Iris pigment epithelial cell (primary cell): ENCODE data around the gene TRIM17.

ENCODE experiments used
- DNase-seq: peaks from one replicate; pipeline ENCODE4 v3.0.0-alpha.2; 2011; ENCODE audit warnings: low read depth

TRIM17 gene

GRCh38 chr1:228366866-228367741, 49.6 kb downstream of the TRIM17 start:
- DNase-seq = no peak

GRCh38 chr1:228366062-228366865, 50.4 kb downstream of the TRIM17 start:
- DNase-seq = no peak

DNA sequence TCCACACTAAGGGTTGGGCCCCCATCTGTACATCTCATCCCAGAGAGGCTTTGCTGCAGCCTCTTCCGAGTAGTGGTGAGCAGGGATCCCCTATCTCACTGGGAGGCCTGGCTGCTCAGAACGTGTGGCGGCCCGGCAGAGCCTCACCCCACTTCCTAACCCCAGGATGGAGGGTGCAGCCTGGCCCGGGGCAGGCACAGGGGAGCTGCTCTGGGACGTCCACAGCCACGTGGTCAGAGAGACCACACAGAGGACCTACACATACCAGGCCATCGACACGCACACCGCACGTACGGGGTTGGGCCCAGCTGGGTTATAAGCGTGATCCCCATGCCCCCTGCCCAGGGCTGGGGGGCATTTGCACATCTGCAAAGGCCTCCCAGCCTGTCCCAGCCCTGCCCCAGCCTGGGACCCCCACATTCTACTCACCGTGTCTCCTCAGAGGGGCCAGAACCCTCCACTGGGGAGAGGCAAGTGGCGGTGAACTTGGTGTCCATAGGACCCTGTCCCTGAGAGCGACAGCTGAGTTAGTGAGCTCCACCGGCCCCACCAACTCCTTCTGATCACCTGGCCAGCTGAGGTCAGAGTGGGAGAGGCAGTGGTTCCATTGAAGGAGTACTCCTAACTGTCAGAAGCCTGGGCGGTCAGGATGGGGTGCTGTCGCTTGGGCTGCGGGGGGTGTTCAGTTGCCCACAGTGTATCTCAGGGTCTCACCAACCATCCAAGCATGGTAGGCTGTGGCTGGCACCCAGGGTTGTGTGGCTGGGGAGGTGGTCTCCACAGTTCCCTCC, 51.2 kb downstream of the TRIM17 start:
- DNase-seq = no peak

GRCh38 chr1:228364706-228365213, 51.9 kb downstream of the TRIM17 start:
- DNase-seq = no peak

DNA sequence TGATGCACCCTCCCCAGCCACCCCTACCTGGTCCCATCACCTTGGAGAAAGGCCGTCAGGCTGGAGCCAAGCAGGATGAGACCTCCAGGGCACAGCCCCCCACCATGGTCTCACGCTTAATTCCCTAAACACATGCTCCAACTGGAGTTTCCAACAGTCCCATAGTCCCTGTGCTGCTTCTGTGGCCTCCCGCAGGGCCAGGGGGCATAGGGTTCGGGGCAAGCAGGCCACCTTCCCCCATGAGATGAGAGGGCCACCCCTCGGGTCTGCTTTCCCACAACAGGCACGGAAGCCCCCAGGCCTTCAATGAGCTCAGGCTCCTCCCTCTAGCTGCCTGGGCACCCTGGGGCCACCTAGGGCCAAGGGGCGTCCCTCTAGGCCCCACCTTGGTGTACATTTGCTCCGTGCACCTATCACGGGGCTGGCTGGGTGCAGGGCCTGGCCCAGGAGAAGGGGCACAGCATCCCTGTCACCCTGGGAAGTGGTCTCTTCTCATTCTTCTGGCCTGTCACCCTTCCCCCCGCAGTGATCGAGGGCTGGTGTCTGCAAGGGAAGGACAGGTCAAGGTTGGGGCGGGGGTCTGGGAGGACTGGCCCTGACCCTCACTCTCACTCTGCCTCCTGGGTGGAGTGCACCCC, 52.5 kb downstream of the TRIM17 start:
- no peak for DNase-seq

GRCh38 chr1:228363686-228364067, 53.0 kb downstream of the TRIM17 start:
- DNase-seq = no peak

DNA sequence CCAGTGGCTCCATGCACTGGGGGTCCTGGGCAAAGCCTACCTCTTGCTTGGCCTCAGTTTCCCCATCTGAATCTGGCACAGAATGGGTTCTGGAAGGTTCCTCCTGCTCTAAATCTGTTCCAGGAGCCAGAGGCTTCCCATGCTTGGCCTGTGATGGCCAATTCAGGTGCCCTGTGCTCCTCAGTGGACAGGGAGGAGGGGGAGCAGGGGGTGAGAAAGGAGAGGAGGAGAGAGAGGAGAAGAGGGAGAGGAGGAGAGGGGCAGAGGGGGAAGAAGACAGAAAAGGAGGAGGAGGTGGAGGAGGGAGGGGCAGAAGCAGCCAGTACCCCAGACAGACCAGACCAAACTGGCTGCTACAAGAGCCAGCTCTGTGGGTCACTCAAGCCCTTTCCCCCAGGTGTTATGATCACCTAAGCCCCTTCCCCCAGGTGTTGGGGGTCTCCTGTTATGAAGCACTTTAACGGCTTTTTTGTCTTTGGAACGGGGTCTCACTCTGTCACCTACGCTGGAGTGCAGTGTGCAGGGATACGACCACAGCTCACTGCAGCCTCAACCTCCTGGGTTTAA, 53.7 kb downstream of the TRIM17 start:
- DNase-seq = no peak

DNA sequence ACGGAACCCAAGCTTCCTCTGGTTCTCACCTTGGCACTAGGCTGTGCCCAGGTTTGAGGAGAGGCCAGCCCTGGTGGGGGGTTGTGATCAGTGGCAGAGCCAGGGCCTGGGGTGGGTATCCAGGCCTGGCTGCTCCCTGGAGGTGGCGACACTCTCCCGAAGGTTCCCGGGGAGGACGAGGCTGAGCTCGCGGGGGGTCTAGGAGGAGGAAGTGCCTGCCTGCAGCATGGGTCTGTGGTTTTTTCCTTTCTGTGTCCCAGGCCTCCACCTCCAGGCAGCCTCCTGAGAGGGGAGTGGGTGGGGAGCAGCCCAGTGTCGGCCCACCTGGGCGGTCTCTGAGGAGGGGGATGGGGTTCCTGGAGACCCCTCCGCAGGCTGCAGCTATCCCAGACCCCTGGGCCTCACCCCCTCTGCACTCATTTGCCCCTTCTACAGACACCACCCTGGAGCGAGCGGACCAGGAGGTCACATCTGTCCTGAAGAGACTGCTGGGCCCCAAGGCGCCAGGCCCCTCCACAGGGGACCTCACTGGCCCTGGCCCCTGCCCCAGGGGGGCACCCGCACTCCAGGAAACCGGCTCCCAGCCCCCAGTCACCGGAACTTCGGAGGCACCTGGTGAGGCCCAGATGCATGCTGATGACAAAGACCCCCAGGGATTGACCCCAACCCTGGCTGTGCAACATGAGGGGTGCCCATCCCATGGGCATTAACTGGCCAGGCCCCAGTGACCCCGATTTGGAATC, 54.3 kb downstream of the TRIM17 start:
- DNase-seq = no peak

DNA sequence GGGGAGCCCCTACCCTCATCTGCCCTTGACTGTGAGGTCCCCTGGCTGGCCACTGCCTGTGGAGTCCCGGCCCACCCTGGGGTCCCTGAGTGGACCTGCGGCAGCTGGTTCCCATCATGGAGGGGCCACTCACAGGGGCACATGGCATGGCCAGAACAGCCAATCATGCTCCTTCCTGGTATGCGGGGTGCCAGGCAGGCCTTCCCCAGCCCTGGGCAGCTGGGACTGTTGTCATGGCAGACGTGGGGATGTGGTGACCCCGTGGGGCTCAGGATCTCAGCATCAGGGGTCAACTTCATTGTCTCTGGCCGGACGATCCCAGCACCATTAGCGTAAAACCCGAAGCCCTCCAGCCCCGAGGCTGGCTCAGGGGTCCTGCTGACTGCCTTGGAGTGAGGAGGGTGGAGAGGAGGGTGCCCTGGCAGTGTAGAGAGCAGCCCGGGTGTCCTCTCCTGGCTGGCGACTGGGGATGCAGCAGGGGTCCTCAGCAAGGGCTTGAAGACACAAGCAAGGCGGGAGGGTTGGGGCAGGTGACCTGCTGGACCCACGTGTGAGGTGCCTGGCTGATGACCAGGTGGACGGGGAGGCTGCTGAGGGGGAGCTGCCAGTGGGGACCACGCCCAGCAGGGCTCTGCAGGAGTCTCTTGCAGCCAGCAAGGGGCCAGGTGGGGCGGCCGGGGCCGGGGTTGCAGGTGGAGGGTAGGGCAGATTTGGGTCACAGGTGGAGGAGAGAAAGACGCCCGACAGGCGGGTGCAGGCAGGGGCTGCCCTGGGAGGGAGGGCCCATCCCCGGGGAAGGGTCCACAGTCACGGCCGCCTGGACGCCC, 55.1 kb downstream of the TRIM17 start:
- DNase-seq = no peak

DNA sequence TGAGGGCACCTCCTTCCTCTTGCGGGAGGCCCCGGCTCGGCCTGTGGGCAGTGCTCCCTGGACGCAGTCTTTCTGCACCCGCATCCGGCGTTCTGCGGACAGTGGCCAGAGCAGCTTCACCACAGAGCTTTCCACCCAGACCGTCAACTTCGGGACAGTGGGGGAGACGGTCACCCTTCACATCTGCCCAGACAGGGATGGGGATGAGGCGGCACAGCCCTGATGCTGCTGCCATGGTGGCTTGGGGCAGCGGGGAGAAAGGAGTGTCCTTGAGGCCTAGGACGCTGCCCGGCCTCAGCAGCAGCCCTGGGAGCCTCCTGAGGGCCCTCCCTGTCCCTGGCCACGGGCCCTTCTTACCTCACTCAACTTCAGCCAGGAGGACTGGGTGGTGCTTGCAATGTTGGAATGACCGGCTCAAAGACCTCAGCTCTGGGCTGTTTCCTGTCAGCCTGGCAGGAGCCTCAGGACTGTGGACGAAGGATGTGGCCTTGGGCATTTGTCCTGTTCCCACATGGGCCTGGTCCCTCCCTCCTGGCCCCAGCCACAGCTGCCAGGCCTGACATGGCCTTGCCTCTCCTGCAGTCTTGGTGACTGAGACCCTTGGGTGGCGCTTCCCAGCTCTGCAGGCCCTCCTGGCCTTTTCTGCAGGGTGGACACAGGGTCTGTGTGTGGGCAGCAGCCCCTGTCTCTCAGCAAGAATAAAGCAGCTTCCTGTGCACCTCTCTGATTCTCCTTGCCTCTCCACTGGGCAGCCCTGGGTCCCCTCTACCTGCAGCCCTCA, 55.9 kb downstream of the TRIM17 start:
- DNase-seq = no peak

DNA sequence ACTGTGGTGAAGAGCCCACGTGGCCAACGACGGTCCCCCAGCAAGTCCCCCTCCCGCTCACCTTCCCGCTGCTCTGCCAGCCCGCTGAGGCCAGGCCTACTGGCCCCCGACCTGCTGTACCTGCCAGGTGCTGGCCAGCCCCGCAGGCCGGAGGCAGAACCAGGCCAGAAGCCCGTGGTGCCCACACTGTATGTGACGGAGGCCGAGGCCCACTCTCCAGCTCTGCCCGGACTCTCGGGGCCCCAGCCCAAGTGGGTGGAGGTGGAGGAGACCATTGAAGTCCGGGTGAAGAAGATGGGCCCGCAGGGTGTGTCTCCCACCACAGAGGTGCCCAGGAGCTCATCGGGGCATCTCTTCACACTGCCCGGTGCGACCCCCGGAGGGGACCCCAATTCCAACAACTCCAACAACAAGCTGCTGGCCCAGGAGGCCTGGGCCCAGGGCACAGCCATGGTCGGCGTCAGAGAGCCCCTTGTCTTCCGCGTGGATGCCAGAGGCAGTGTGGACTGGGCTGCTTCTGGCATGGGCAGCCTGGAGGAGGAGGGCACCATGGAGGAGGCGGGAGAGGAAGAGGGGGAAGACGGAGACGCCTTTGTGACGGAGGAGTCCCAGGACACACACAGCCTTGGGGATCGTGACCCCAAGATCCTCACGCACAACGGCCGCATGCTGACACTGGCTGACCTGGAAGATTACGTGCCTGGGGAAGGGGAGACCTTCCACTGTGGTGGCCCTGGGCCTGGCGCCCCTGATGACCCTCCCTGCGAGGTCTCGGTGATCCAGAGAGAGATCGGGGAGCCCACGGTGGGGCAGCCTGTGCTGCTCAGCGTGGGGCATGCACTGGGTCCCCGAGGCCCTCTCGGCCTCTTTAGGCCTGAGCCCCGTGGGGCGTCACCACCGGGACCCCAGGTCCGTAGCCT, 56.8 kb downstream of the TRIM17 start:
- DNase-seq = no peak

DNA sequence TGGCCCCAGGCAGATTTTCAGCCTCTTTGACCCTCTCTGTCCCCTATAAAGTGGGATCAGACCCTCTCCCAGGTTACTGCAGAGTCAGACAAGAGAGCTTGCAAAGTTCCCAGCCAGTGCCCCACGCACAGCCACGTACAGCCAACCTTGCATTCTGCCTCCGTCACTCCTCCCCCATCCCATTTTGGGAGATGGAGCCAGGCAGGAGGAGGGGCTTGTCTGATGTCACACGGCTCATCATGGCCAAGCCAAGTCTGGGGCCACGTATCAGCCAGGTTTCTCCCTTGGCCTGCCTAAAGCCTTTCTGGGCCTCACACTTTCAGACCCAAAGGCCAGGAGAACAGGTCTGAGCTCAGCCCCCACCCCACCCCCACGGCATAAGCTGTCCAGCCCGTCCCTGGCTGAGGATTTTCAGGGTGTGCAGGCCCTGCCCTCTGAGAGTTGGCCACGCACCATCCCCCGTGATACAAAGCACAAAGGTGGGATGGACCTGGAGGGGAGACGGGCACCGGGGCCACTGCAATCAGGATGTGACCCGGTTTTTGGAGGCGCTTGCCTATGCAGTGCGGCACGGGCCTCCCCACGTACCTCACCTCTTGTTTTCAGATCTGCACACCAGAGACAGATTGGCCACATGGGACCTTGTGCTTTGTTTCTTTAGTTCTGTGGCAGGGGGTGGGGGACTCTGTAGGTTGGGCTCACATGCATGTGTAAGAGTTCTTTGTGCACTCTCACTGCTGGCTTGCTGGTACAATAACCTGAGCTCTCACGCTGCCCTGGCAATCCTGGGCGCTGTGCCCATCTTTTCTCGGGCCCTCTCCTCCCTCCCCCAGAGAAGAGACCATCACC, 57.7 kb downstream of the TRIM17 start:
- no peak for DNase-seq

GRCh38 chr1:228358039-228358763, 58.5 kb downstream of the TRIM17 start:
- DNase-seq = no peak
